ENCODE results near the gene ASXL3.

Gene ASXL3

DNA sequence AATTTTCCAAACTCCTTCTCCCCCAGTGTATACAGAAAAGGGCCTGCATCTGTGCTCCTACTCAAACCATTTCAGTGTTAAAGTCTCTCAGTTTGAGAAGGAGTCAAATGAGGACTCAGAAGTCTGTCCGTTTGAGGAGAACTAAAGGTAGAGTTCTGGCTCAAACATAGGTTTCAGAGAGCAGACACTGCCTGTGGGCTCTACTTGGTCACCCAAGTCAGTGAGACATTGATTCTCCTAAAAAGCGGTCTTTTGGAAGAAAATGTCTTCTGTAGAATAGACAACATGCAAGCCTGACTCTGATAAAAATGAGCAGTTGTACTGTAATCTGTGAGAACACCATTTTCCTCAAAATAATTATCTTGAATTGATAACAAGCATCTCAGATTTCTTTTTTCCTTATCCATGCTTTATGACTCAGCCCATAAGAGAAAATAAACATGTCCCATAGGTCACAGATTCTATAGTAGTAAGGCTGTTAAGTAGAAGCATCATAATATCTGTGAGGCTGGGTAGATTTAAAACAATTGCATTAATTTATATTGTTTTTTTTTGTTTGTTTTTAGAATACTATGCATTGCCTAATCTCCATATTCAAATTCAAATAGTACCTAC, 82.8 kb downstream of the ASXL3 start:
- no peak for DNase-seq (ENCODE audit: low spot score)

- DNase-seq (ENCODE audit: low spot score), result no peak
Measured at GRCh38 chr18:33664241-33664874, 86.3 kb downstream of the ASXL3 start.

DNA sequence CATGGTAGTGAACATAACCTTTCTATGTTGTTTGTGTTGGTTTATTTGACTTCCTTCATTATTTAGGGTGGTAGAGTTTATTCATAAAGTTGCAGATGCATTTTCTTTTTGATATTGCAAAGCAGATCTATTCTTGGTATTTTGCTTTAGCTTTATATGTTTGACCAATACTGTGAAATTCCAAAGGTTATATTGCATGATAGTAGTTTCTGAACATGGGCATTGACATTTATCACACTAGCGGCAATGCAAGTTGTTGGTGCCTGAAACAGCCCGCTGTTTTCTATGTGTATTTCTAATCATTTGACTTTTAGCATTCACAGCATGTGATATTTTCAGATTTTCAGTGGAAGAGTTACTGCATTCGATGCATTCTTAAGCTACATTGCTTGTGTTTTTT, 87.2 kb downstream of the ASXL3 start:
- DNase-seq (ENCODE audit: low spot score), result no peak

GRCh38 chr18:33665641-33666040, 87.6 kb downstream of the ASXL3 start:
- no peak for DNase-seq (ENCODE audit: low spot score)

DNA sequence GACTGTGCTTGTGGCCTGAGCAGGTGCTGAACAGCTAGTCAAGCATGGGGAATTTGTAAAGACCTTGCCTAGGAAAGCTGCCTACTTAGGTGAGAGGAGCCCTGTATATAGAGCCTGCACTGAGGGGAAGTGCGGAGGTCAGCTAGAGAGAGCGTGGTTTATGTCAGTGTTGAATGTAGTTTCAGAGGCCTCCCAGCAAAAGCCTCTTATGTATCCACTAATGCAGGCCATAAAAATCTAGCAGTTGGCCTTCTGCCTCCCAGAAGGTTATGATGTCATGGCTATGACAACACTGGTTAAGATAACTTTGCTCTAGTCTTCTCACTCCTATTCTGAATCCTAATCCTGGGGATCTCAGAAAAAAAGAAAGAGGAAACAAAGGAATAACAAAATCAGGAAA, 88.9 kb downstream of the ASXL3 start:
- no peak for DNase-seq (ENCODE audit: low spot score)

DNA sequence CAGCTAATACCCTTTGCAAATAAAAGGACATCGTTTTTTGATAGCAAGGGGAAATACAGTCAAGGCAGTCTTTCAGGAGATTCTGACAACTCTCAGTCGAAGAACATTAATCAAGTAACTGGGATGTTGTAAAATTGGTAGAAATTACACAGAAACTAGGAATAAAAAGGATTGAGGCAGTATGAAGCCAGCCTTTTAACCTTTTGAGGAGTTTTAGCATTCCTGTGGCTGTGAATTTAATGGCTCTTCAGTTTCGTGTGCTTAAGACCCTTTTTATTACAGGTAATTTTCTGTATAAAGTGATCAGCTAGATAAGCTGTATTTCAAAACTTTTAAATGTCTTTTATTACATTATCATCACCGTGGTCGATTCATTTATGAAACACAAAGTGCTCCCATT, 91.6 kb downstream of the ASXL3 start:
- DNase-seq (ENCODE audit: low spot score), result no peak

- DNase-seq (ENCODE audit: low spot score), result no peak
Measured at GRCh38 chr18:33670029-33670428, 92.0 kb downstream of the ASXL3 start.

GRCh38 chr18:33673689-33674088, 95.7 kb downstream of the ASXL3 start:
- DNase-seq (ENCODE audit: low spot score), result no peak

- DNase-seq (ENCODE audit: low spot score), result no peak
Measured at GRCh38 chr18:33676593-33676992, 98.6 kb downstream of the ASXL3 start.

- no peak for DNase-seq (ENCODE audit: low spot score)
Measured at GRCh38 chr18:33677891-33678290, 99.9 kb downstream of the ASXL3 start.

DNA sequence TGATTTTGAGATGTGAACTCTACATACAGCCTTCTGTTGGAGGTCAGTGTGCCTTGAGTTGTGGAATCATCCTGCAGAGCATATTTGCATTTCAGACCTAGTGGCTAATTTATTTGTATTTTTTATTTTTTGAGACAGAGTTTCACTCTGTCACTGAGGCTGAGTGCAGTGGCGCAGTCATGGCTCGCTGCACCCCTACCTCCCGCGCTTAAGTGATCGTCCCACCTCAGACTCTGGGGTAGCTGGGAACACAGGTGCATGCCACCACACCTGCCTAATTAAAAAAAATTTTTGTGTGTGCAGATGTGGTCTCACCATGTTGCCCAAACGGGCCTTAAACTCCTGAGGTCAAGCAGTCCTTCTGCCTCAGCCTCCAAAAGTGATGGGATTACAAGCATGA, 104.4 kb downstream of the ASXL3 start:
- no peak for DNase-seq (ENCODE audit: low spot score)

DNA sequence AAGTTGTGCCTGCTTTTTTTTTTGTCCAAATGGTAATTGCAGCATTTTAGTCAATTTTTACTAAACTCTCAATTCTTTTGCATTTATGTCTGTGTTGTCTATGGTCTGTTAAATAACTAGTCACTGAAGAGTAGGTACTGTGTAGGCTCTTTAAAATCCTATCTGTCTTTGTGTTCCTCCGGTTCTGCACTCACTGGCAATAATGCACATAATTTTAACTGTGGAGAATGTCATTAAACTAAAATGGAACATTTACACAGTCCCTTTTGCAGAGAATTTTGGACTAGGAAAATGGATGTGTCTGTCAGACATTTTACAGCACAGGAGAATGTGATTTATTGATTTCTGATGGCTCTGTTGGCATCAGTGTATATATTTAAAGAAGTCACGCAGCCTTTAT, 116.6 kb downstream of the ASXL3 start:
- DNase-seq (ENCODE audit: low spot score), result no peak

DNA sequence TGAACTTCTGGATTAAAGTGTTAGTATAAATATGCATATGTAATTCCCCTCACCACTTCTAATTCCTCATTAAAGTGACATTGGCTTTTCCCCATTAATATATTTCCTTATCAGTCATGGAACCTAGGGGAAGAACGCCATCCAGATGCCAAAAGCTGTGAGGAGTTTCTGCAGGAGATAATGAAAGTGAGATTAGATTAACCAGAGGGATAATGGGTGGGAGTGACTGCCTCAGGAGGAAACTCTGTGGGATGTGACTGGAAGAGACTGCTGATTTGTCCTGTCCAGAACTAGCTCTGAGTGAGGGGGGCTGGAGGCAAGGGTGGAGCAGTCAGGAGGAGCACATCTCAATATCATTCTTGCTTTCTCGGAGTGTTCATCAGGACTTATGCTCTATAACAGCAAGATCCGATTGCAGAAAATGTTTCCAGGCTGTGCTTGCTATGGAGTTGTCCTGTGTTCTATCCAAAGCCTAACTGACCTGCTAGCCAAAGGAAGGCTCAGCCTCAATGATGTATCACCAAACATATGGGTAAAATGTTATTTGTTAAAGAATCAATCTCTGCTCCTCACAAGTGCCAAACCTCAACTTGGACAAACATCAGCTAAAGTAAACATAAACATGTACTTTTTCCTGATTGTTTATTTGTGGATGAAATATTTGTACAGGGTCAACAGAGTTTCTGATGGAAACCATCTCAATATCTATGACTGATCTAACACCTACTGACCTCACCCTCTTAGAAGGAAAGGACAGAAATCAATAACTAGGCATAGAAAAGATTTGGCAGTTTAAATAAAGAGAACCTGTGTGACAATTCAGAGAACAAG, 118.5 kb downstream of the ASXL3 start:
- no peak for DNase-seq (ENCODE audit: low spot score)

GRCh38 chr18:33697498-33697897, 119.5 kb downstream of the ASXL3 start:
- no peak for DNase-seq (ENCODE audit: low spot score)

DNA sequence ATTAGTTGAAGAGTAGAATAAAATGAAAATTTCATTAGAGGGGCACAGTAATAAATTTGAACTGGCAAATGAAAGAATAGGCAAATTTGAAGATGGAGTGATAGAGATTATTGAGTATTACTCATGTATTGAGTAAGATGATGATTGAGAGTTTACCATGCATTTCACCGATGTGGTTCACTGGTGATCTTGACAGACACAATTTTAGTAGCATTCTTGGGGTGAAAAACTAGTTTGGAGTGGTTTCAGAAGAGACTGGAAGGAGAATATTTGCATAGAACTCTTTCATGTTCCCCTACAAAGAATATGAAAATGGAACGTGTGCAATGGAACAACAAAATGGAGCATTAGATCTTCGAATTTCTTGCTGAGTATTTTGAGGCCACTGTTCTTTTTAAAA, 121.4 kb downstream of the ASXL3 start:
- DNase-seq (ENCODE audit: low spot score), result no peak

DNA sequence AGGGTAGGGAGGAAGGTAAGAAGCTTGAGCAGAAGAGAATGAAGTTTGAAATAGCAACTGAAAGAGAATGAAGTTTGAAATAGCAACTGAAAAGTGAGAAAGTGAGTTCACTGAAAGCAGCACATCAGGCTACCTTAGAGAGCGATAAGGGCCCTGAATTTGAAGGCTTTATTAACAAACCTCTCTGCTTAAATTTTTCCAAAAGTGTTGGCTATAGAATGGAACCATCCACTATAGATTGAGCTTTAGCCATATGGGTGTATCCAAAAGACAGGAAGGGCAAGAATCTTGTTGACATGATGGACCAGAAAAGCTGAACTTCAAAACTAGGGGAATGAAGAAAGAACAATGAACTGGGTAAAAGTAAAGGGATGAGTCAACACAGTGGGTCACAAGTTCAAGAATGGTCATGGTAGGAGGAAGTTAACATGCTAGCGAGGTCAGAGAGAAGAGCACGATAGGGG, 122.5 kb downstream of the ASXL3 start:
- no peak for DNase-seq (ENCODE audit: low spot score)

GRCh38 chr18:33702625-33703024, 124.6 kb downstream of the ASXL3 start:
- no peak for DNase-seq (ENCODE audit: low spot score)

- no peak for DNase-seq (ENCODE audit: low spot score)
Measured at GRCh38 chr18:33706391-33706790, 128.4 kb downstream of the ASXL3 start.

DNA sequence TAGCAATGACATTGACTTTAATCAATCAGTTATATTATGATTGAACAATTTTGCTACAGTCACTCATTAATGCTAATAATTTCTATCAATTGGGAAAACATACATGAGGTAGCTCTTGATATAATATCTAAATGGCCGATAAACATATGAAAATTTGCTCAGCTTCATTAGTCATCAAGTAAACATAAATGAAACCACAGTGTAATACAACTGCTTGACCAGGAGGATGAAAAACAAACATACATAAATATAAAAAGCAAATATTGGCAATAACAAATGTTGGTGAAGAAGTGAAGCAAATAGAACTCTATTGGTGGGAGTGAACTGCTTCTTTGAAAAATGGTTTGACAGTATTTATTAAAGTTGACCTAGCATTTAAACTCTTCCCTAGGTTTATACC, 130.9 kb downstream of the ASXL3 start:
- no peak for DNase-seq (ENCODE audit: low spot score)

GRCh38 chr18:33710269-33710668, 132.2 kb downstream of the ASXL3 start:
- DNase-seq (ENCODE audit: low spot score), result no peak

GRCh38 chr18:33711514-33711913, 133.5 kb downstream of the ASXL3 start:
- DNase-seq (ENCODE audit: low spot score), result no peak

DNA sequence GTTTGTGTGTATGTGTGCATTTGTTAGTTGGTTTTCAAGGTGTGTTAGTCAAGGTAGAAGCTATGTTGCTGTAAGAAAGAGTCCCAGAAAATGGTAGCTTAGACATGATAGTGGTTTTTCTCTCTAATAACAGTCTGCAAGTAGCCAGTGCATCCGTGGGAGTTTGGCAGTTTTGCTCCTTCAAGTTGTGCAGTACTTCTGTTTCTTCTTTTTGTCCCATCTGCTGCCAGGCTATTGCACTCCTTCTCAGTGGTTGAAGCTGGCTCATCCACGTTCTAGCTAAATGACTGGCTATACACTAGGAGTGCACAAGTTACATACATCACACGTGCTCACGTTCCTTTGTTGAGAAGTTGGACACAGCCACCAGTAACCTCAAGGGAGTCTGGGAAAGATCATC, 134.7 kb downstream of the ASXL3 start:
- no peak for DNase-seq (ENCODE audit: low spot score)

- DNase-seq (ENCODE audit: low spot score), result no peak
Measured at GRCh38 chr18:33716061-33716683, 138.2 kb downstream of the ASXL3 start.
